Activated B cell treated with CpG ODN at 0.5 μM for 24 hours (primary cell): ENCODE results near the gene SPRR2D. TPM values are rescaled to one million over a fixed set of nuclear protein-coding genes. Genes with fewer than 3 reads are reported as not detected.

Source experiments
- ATAC-seq: fragments of 200-7000 bp; cut with Tn5 transposase; one replicate; pipeline ENCODE4 v1.10.0; 2021; ENCODE audit warnings: low read depth, mild to moderate bottlenecking, moderate library complexity
- CTCF ChIA-PET: fragments of 350-600 bp; sonication (Branson Sonifier 250); formaldehyde crosslinking; loops from one replicate; lab custom pipeline; 2021; ENCODE audit warnings: antibody characterized with exemption; lab: Charles Lee
- POLR2A ChIA-PET: fragments of 350-600 bp; sonication (Branson Sonifier 250); formaldehyde crosslinking; loops from one replicate; lab custom pipeline; 2021; ENCODE audit warnings: antibody characterized with exemption; lab: Charles Lee
- DNase-seq: peaks from one replicate; pipeline ENCODE4 v3.0.0; 2022
- H3K27ac Mint-ChIP-seq: one replicate; pipeline ENCODE4 v1.8.0; 2020; ENCODE audit warnings: mixed read lengths
- H3K27me3 Mint-ChIP-seq: one replicate; pipeline ENCODE4 v1.8.0; 2021; ENCODE audit warnings: mixed read lengths
- H3K36me3 Mint-ChIP-seq: one replicate; pipeline ENCODE4 v1.8.0; 2021; ENCODE audit warnings: low read depth, mixed read lengths
- H3K4me1 Mint-ChIP-seq: one replicate; pipeline ENCODE4 v1.8.0; 2021; ENCODE audit warnings: mixed read lengths
- H3K4me3 Mint-ChIP-seq: one replicate; pipeline ENCODE4 v1.8.0; 2020; ENCODE audit warnings: mild to moderate bottlenecking, mixed read lengths
- H3K9me3 Mint-ChIP-seq: one replicate; pipeline ENCODE4 v1.8.0; 2020; ENCODE audit warnings: mixed read lengths
- CTCF ChIP-seq: fragments of 200-600 bp; IDR thresholded peaks from one replicate; pipeline ENCODE4 v1.8.0; 2022; ENCODE audit warnings: antibody characterized with exemption, mild to moderate bottlenecking
- intact Hi-C: fragments of 100-400 bp; cut with micrococcal nuclease; formaldehyde crosslinking; loops from one replicate; pipeline ENCODE4 v1.15.1; 2024
- total RNA-seq: library from RNA; stranded (reverse); gene quantifications from 2 replicates; pipeline ENCODE4 v1.2.3, GENCODE V29; 2022

Gene SPRR2D
- total RNA-seq, 1 donor from 2014 or later, result not detected

DNA sequence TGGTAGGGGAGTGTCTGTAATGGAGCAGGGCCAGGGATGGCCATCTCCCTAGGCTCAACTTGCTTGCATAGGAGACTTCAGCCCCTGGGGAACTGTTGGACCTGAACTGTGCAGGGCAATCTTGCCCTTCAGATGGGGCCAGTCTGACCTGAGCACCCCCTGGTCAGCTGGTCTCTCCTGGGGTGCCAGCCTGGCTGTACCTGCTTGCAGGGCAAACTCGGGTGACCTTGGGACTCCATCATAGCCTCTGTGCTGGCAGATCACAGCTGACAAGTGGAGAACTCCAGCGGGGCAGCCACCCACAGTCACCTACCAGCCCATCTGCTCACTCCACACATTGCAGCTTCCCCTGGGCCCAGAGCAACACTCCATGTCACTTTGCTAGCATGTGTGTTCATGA lies 8.3 kb upstream of the SPRR2D start:
- Mint-ChIP-seq H3K36me3 (no peaks in the 10 kb centered on the region), H3K4me3 (no peak overlapping the region), H3K9me3 (peaks cover 8% of the 10 kb centered on the region), H3K27me3 (peaks cover 37% of the 10 kb centered on the region), H3K27ac (no peak overlapping the region), H3K4me1 (no peaks in the 10 kb centered on the region)
- POLR2A ChIA-PET, result no interaction called here
- TF ChIP-seq CTCF, result no peak
- no peak for DNase-seq
- no peak for ATAC-seq
- CTCF ChIA-PET, result no interaction called here
- intact Hi-C loops, result no loop called here

- ChIA-PET POLR2A (no interaction called here), CTCF (no interaction called here)
- H3K27me3 Mint-ChIP-seq, result peaks cover 28% of the 10 kb centered on the region
- DNase-seq (no peak), ATAC-seq (no peak)
- no peaks in the 10 kb centered on the region for H3K9me3 Mint-ChIP-seq
- intact Hi-C loops, result no loop called here
- H3K36me3 Mint-ChIP-seq, result no peaks in the 10 kb centered on the region
- H3K4me3 Mint-ChIP-seq, result no peak overlapping the region
- no peak overlapping the region for H3K27ac Mint-ChIP-seq
- no peaks in the 10 kb centered on the region for H3K4me1 Mint-ChIP-seq
- no peak for TF ChIP-seq CTCF
These were observed 5.7 kb downstream of the SPRR2D start for GRCh38 chr1:153035211-153035610.

GRCh38 chr1:153032677-153033308 lies 8.1 kb downstream of the SPRR2D start:
- CTCF ChIA-PET, result no interaction called here
- H3K27me3 Mint-ChIP-seq, result peaks cover 26% of the 10 kb centered on the region
- no peak for ATAC-seq

DNA sequence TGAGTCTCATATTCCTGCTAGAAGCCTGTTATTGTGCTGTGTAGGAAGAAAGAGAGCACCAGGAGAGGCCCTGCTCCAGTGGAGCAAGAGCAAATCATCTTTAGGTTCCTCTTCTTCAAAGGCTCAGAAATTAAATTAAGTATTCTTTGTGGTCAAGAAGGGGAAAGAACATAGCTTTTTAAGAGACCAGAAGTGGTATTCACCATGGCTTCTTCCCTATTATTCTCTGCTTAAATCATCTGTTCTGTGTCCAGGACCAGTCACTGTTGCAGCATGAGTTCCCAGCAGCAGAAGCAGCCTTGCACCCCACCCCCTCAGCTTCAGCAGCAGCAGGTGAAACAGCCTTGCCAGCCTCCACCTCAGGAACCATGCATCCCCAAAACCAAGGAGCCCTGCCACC lies 8.8 kb downstream of the SPRR2D start:
- peaks cover 3% of the 10 kb centered on the region for H3K9me3 Mint-ChIP-seq
- no peak for TF ChIP-seq CTCF
- intact Hi-C loops, result no loop called here
- ATAC-seq (no peak), DNase-seq (no peak)
- ChIA-PET CTCF (no interaction called here), POLR2A (no interaction called here)
- H3K4me1 Mint-ChIP-seq, result no peaks in the 10 kb centered on the region
- no peak overlapping the region for H3K4me3 Mint-ChIP-seq
- H3K36me3 Mint-ChIP-seq, result no peaks in the 10 kb centered on the region
- H3K27ac Mint-ChIP-seq, result no peak overlapping the region
- peaks cover 19% of the 10 kb centered on the region for H3K27me3 Mint-ChIP-seq

More at GRCh38 chr1:153032677-153033308, 8.1 kb downstream of the SPRR2D start:
- POLR2A ChIA-PET, result no interaction called here
- Mint-ChIP-seq H3K4me1 (no peaks in the 10 kb centered on the region), H3K27ac (no peak overlapping the region), H3K36me3 (no peaks in the 10 kb centered on the region), H3K4me3 (no peak overlapping the region), H3K9me3 (peaks cover 3% of the 10 kb centered on the region)
- TF ChIP-seq CTCF, result no peak
- DNase-seq, result no peak
- intact Hi-C loops, result no loop called here

GRCh38 chr1:153030895-153031294 lies 10.0 kb downstream of the SPRR2D start, which contains the start of gene SPRR1B:
Gene SPRR1B (plus strand): TSS chr1:153031203. CDS start chr1:153032346, 1,143 bp downstream.
- POLR2A ChIA-PET, result no interaction called here
- intact Hi-C loops, result no loop called here
- no peak for DNase-seq
- ATAC-seq, result no peak
- Mint-ChIP-seq H3K27ac (no peak within 1 kb of the TSS), H3K27me3 (peaks cover 16% of the 10 kb centered on the region), H3K9me3 (peaks cover 3% of the 10 kb centered on the region), H3K36me3 (no peaks in the 10 kb centered on the region), H3K4me3 (no peak within 1 kb of the TSS), H3K4me1 (no peaks in the 10 kb centered on the region)
- CTCF ChIA-PET, result no interaction called here
- TF ChIP-seq CTCF, result no peak
